Daoy (cell line): ENCODE data around the gene DTNBP1. TPM values are rescaled to one million over a fixed set of nuclear protein-coding genes. Genes with fewer than 3 reads are reported as not detected.

Experiments used
- DNase-seq: peaks from one replicate; pipeline ENCODE4 v3.0.0-alpha.2; 2015; ENCODE audit warnings: low read depth
- total RNA-seq: library from RNA; depleted of rRNA; stranded (reverse); fragments of >200 nt; shearing (Covaris generic); gene quantifications from 2 replicates; pipeline ENCODE4 v1.2.3, GENCODE V29; 2014

DTNBP1 gene
- total RNA-seq, 1 experiment from 2014 or later = 18.9 TPM

DNA sequence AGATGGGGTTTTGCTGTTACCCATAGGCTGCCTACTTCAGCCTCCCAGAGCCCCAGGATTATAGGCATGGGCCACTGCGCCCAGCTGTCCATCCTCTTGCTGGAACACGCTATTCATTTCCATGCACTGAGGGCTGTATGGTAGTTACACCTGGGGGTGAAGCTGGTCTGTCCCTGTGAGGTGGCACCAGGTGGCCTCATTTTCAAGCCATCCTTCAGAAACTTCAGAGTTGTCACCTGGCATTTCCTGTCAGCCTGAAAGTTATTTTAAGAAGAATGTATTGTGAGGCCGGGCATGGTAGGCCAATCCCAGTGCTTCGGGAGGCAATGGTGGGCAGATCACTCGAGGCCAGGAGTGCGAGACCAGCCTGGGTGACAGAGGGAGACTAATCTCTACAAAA lies 147.6 kb downstream of the DTNBP1 start:
- no peak for DNase-seq

DNA sequence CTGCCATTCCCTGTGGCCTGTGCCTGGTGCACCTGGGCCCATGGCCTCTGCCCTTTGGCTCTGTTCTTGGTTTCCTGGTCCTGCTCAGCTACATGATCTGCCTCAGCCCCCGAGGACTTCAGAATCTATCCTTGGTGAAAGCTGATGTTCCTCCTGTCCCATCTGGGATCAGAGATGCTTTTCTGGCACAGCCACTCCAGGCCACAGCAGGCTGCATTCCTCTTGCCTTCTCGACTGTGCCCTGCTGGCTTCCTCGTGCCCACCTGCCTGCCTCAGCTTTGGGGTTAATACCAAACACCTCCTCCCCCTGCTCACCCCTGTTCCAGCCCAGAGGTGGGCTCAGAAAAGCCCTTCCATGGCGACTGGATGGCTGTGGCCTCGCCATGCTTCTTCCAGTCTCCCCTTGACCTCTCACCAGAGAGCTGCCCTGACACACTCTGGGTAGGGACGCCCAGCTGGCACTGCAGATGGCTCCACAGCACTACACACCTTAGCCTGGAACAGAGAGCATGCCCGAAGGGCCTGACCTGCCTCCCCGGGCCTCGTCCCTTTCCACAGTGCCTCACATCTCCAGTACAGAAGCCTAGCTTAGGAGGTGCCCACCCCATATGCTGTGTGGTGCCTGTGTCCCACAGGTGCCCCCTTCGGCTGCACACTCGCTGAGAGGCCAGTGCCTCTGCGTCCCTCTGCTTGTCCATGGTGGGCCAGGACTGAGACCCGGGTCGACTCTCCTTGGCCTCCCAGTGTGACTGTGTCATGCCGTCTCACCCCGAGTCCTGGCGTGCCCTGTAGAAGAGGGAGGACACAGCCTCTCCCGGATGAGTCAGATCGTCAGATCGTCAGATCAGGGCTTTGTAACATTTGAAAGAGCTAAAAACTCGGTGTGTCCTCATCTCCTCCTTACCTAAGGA lies 148.8 kb downstream of the DTNBP1 start:
- DNase-seq = no peak

DNA sequence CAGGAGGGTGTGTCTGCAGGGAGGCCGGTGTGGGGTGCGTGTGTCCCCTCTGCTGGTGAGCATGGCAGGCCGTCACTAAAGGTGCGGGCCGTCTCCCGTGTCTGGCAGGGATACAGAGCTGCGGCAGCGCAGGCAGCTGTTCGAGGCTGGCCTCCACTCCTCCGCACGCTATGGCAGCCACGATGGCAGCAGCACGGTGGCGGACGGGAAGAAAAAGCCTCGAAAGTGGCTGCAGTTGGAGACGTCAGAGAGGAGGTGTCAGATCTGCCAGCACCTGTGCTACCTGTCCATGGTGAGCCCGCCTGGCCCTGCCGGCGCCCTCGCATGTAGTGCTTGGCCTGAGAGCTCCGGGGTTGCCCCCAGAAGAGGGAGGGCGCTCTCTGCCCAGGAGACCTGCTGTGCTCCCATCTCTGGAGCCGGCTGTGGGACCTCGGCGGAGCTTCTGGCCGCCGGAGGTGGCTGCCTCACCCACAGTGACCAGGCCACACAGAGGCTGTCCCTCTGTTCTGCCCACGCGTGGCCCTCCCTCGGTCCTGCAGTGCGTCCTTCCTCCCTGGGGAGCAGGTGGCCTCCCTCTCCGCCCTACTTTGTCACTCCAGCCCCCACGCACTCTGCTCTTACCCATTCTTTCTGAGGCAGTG lies 149.6 kb downstream of the DTNBP1 start:
- no peak for DNase-seq

DNA sequence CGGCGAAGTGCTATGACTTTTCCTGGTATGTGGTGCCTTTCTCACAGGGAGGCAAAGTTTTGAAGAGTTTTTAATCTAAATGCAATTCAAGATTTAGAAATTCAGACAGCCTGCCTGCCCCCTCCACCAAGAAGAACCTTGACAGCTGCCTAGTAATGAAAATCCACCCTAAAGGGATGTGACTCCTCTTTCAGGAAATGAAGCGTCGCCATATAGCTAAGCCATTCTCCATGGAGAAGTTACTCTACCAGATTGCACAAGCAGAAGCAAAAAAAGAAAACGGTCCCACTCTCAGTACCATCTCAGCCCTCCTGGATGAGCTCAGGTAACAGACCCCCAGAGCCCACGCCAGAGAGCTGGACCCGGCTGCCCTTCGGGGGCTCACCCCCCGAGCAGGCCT lies 150.1 kb downstream of the DTNBP1 start:
- DNase-seq = no peak

DNA sequence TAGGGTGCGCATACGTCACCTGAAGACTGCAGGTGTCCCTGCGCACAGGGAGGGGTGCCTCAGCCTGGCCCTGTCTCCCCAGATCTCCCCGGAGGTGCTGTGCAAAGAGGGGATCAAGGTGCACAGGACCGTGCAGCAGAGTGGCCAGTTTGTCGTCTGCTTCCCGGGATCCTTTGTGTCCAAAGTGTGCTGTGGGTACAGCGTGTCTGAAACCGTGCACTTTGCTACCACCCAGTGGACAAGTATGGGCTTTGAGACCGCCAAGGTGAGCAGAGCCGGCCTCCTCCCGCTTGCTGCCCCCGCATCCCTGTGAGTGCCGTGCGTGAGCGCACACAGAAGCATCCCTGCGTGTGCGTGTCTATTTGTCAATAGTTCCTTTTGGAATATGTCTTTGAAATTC lies 150.7 kb downstream of the DTNBP1 start:
- DNase-seq = peak; percentile 40

DNA sequence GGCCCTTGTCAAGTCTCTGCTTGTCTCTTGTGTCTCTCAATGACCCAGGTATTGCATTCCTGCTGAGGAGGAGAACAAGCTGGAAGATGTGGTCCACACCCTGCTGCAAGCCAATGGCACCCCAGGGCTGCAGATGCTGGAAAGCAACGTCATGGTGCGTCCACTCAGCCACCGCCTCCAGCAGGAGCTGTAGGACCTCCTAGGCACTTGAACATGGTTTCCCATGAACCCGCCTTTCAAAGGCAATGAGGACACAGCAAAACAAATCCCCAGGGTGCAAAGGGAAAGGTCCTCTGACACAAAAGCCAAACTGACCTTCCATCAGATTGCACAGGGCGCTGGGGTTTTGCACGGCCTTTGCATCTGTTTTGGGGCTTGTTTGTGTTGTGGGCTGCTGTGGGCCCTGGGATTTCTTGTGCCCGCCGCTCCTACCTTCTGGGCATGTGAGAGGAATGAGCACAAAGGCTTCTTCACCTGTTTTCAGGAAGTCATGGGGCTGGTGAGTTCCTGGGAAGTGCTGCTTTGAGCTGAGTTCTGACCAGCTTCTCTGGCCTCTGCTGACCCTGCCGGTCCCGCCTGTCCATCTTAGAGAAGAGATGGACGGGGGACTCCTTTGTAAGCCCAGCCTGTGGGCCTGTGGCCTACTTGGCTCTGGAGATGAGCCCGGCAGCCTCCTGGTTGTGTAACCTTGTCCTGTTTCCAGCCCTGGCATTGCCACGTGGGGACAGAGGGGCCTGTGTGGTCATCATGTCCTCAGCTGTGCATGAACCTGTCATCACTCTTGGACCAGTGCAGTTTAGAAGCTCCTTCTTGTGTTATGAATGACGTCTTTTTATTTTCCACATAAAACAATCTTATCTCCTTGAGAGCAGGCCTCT lies 151.3 kb downstream of the DTNBP1 start:
- no peak for DNase-seq

DNA sequence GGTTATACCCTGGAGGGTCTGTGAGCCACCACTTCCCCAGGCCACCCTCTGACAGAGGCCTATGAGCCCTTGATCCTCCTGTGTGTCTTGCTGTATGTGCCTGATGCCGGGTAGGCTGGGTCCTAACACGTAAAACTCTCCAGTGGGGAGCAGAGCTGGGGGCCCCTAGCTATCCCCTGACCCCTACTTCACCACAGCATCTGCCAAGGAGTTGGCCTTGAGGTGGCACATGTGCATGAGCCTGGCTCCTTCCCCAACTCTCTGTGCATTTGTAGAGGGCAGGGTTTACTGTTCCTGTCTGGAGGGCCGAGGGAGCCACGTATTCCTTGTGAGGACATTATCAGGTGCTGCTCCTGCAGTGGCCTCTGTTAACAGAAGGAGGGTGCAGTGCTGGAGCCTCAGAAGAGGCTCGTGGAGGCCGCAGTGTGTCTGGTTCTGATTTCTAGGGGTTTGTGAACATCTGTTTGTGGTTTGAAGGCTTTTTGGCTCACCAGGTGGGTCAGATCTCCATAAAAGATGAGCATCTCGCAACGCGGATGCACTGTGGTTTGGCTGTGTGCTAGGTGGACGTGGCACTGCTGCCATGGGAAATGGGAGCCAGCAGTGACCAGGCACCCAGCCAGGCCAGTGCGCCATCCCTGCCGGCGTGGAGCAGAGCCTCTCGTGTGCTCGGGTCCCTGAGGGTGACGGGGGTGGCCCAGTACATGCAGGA lies 152.1 kb downstream of the DTNBP1 start:
- DNase-seq = no peak

DNA sequence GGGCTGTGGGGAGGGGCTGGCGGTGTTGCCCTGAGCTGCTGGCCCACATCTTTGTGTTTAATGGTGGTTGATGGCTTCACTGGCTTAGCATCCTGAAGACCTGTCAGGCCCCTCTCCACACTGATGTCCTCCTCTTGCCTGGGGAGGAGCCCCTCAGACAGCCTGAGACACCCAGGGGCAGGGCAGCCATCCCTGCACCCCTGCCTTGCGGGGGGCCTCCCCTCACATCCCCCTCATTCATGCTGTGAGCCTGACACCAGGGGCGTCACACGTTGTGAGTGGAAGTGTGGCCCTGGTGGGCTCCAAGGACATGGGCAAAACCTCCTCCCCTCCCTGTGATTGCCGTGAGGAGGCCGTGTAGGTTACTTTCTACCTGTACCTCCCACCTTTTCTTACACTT lies 152.7 kb downstream of the DTNBP1 start:
- no peak for DNase-seq

DNA sequence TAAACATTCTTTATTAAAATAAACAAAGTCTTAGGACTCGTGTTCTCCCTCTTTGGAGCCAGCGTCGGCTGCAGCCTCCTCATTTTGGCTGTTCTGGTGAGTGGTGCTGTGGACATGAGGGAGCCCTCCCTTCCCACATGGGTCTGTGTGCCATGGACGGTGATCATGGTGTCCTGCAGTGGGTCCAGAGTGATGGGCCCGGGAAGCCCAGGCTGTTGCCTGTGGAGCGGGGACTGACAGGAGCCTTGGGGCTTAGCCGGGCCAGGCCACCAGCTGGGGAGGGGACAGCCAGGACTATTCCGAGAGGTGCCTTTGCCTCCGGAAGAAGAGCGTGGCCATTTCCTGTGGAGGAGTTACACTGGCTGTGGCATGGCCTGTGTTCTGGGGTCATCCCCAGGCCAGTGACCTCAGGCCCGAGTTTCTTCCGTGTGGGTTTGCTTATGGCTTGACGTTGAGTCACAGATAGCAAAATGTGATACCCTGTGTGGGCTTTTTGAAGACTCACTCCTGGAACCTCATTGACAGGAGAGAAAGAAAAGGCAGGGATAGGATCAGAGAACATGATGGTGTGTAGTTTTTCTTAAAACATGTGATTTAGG lies 153.4 kb downstream of the DTNBP1 start:
- no peak for DNase-seq

DNA sequence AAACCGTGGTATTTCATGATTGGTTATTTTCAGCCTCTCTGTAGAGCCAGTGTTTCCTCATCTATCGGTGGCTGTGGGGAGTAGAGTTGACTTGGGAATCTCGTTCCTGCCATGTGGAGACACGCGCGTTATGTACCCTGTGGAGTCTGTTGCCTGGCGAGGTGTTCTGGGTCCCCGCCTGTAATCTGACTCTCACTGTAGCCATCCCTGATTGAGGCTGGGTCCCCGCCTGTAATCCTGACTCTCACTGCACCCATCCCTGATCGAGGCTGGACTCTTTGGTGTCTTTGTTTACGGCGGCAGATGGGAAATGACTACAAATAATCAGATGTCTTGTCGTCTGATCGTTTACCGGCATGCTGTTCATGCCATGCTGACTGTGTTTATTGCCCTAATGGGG lies 153.9 kb downstream of the DTNBP1 start:
- DNase-seq = no peak

DNA sequence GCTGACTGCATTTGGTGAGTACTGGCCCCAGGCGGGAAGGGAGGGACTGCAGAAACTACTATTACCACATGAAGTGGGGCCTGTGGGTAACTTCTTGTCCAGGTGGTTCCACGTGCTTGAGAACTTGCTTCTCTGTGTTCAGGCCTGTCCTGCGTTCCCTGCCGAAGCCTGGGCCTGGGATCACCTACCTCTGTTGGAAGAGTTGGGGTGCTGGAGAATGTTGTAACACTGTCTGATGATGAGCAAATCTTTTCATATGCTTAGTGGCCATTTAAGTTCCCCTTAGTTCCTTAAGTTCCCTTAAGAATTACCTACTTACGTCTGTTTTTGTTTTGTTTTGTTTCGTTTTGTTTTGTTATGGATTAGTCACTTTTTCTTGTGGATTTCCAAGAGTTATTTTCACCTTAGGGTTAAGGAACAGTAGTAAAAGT lies 154.4 kb downstream of the DTNBP1 start:
- no peak for DNase-seq

DNA sequence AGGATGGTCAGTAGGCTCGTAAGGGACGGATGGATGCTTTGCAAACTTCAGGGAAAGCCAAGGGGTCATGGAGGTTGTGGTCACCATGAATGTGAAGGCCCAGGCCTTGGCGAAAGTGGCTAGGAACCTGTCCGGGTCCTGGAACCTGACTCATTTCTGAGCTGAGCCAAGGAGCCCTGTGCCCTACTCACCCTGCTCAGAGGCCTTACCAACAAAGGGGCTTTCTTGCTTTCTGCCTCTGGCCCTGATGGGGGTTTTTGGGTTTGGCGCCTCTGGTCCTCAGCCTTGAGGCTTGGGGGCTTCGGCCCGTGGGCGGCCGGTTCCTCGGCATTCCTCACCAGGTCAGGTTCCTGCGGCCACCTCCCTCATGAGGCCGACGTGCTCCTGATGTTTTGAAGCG lies 155.1 kb downstream of the DTNBP1 start:
- no peak for DNase-seq

DNA sequence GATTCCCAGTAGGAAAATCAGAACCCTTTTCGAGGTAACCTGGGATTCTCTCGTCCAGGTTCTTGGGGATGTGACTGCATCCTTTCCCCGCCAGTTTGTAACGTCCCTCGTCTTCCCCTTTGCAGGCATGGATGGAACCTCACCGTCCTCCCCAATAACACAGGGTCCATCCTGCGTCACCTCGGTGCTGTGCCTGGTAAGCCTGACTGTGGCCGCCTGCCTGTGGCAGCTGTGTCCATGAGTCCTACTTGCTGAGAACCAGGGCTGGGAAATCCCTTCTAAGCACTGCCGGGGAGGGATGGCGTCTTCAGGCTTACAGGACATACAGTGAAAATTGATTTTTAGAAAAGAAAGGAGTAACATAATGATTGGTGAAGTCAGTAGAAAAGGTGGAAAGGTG lies 155.6 kb downstream of the DTNBP1 start:
- no peak for DNase-seq

DNA sequence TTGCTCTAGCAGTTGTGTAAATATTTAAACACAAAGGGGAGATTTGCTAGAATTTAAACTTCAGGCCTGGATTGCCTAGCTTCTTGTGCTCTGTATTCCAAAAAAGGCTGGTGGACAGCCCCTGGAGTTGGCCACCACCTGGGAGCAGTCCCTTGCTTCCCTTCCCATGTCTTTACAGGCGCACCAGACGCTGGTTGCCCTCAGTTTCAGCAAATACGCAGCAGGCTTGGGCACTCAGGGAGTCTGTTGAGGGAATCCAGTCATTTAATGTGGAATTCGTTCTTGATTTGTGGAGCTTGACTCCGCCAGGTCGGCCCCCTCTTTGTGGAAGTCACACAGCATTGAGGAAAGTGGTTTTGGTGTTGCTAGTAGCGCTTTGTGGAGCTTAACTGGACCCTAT lies 156.8 kb downstream of the DTNBP1 start:
- DNase-seq = no peak

DNA sequence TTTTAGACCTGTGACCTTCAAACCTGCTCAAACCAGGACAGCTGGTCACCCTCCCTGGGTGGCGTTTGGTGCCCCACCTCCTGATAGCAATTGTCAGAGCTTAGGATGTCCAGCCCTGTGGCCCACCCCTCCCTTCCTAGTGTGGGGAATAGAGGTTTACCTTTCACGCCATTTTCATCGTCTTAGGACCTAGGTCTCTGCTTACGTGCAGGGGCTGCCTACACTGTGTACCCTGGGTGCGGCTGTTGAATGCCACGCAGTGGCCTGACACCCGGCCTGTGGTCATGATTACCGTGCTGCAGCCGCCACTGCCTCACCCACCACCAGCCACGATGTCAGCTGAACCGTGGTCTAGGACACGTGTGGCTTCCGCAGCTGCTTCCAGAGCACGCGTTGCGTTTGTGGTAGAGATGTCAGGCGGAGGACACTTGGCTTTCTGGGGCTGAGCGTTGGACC lies 157.3 kb downstream of the DTNBP1 start:
- DNase-seq = no peak

DNA sequence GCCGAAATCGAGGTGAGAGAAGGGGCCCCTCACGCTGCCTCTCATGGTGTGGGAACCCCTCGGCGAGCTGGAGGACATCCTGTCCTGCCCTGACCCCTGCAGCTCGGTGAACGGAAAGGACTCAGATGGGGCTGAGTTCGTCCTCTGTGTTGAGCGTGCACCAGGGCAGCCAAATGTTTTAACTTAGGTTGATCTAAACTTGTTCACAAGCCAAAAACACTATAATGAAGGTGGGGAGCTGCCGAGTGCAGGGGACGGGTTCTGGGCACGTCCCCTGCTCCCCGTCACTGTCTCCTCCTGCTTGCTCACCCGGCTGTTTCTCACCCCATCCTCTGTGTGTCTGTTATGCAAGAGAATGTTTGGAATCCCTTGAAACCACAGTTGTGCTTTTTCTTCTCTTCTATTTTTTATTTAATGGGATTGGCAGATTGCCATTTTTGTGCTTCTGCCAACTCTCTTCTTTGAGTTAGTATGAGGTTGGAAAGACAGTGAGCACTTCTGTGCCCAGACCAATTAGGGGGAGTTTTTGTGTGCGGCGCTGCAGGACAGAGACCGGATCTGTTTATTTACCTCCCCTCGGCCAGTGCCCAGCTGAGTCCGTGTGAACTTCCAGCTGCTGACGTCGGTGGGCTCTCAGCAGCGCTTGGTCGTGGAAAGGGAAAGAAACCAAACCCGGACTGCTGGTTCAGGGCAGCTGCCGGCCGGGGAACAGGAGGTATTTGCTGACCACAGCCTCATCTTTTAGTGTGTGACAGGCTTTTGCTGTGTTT lies 158.1 kb downstream of the DTNBP1 start:
- peak; percentile 88 for DNase-seq

DNA sequence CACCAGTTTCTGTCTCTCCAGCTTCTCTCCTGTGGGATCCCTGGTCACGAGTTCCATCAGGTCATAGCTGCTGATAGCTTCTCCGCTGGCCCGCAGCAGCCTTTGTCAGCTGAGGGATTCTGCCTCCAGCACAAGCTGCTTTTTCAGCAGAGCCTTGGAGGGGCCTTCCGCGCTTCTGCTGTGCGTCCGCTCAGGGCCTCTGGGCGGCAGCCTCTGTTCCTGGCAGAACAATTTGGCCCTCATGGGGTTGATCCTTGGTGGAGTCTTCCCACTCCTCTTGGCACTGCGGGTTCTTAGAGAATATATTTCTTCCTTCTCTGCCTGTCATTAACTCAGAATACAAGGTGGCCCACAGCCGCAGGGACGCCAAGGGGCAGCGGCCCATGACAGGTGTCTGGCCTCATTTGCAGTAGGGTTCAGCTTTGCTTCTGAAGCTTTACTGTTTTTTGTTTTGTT lies 158.8 kb downstream of the DTNBP1 start:
- DNase-seq = no peak

DNA sequence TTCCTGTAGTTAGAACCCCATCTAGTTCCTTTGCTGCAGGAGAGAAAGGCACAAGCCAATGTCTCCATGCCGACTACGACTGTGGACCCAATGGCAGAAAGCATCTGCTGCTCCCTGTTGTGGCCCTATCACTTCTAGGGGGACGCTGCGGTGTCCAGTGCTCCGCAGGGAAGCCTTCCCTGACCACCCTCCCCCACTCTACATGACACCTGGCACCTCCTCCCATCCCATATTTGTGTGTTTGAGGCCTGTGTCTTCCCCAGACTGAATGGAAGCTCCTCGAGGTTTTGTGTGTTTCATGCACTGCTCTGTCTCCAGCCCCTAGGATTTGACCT lies 159.5 kb downstream of the DTNBP1 start:
- no peak for DNase-seq

DNA sequence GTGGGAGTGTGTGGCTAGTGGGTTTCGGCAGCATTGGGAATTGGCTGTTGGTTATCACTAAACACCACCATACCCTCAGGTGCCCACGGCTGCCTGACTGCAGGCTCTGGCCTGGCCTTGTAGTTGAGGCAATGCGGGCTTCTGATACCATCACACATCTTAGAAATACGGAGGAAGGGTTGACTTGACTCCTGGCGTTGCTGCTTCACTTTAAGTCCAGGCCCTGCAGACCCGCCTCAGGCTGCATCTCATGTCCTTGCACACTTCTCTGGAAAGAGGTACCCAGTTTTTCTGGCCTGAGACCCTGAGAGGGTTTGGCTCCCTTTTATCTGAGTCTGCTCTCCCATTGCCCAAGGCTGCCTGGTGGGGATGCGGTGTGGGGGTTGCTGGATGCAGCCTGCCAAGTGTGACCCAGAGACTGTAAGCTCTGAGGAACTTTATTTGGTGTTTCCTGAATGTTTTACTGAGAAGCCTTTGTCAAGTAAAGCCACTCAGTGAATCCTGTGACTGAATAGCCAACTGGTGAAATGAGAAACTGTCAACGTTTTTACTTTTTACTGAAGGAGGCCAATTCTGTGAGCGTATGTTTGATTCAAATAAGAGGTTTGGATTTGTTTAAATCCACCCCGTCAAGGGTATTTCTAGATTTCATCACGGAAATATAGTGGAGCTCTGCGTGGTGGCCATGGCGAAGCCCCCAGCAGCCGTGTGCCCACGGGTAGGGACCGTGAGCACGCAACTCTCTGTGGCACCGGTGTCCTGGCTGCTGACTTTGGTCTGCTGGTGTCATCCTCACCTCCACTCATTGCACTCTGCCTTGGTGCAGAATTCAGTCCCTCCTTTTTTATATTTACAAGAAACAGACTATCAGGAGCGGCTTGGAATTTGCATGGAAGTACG lies 160.1 kb downstream of the DTNBP1 start:
- DNase-seq = no peak
